ENCODE data around the gene PRKAB1. TPM values are rescaled to one million over a fixed set of nuclear protein-coding genes. Genes with fewer than 3 reads are reported as not detected.

Gene PRKAB1
- total and polyA plus RNA-seq, 9 of the 15 experiments (the other 6 are each of a cell fraction or from before 2014, with no cell fraction given), result 32.6 to 94.2 (median 63.8) TPM

DNA sequence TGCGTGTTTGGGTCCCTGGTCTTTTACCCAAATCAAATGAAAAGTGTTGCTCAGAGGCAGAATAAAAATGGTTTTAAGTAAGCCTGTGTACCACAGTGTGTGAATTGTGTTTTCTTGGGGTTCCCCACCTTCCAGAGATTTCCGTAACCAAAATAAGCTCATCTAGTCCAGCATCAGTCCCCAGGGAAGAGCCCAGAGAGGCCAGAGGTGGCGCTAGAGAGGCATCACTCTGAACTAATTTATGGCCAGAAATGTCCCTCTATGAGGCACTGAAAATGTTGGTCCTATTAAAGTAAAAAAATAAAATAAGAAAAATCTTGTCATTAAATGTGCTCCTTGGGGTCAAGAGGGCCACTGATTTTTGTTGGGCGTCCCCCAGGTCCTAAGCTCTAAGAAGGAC, 24.9 kb upstream of the PRKAB1 start:
- DNase-seq (ENCODE audit: extremely low read depth in 1 of 4, low spot score in 3 of 4), result peak; percentile 29 to 38 (median 35)
- H3K79me2 ChIP-seq (ENCODE audit: control insufficient read depth, insufficient read depth, low read length), result no peaks in the 10 kb centered on the region
- in situ Hi-C loops (cut with MboI) (no loop called here), intact Hi-C loops (cut with micrococcal nuclease) (loop anchor here (10.0 kb wide), 1 partner anchor 528 kb away; no protein-coding TSS in a partner anchor)
- no peak for FAIRE-seq
- POLR2A ChIA-PET, result interaction anchor here (0.6 to 1.5 kb wide), 5 partner anchors 9 to 521 kb away, joined by 3 to 5 read pairs (median 3); no protein-coding TSS in a partner anchor
- ATAC-seq, result peak; percentile 87
- CTCF ChIA-PET (ENCODE audit: low intra/inter-chr PET ratio), result interaction anchor here (0.7 to 0.8 kb wide), 2 partner anchors 16 to 390 kb away, joined by 3 read pairs; no protein-coding TSS in a partner anchor
- no peak overlapping the region for H3K4me3 ChIP-seq
- no TSS peak for BruUV-seq (replicated peaks)
- H3K36me3 ChIP-seq (ENCODE audit: control insufficient read depth, insufficient read depth, low read length), result no peaks in the 10 kb centered on the region
- no peaks in the 10 kb centered on the region for H3K4me1 ChIP-seq (replicated peaks in 1 of 2; ENCODE audit: control insufficient read depth in 2 of 2, insufficient read depth in 2 of 2, low read length in 2 of 2)
- no peak overlapping the region for H3K4me2 ChIP-seq (ENCODE audit: insufficient read depth, low read length)
- H3K27me3 ChIP-seq (ENCODE audit: control insufficient read depth in 2 of 2, insufficient read depth in 2 of 2, low read length in 2 of 2), result peaks cover 13 to 17% of the 10 kb centered on the region in 2 experiments; a peak in 2 of 5 replicates
- no peak overlapping the region for H3K9ac ChIP-seq (ENCODE audit: insufficient read depth in 1 of 2, low read depth in 2 of 2, low read length in 2 of 2)
- no peaks in the 10 kb centered on the region for H4K20me1 ChIP-seq (replicated peaks; ENCODE audit: control insufficient read depth, insufficient read depth, low read length)
- TF ChIP-seq, protein P1, sequence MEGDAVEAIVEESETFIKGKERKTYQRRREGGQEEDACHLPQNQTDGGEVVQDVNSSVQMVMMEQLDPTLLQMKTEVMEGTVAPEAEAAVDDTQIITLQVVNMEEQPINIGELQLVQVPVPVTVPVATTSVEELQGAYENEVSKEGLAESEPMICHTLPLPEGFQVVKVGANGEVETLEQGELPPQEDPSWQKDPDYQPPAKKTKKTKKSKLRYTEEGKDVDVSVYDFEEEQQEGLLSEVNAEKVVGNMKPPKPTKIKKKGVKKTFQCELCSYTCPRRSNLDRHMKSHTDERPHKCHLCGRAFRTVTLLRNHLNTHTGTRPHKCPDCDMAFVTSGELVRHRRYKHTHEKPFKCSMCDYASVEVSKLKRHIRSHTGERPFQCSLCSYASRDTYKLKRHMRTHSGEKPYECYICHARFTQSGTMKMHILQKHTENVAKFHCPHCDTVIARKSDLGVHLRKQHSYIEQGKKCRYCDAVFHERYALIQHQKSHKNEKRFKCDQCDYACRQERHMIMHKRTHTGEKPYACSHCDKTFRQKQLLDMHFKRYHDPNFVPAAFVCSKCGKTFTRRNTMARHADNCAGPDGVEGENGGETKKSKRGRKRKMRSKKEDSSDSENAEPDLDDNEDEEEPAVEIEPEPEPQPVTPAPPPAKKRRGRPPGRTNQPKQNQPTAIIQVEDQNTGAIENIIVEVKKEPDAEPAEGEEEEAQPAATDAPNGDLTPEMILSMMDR (IDR thresholded peaks at IDR 0.05 in 2 of 3, conservative IDR thresholded peaks at IDR 0.05 in 1 of 3; ENCODE audit: insufficient read depth in 2 of 3, low read depth in 1 of 3, low read length in 3 of 3), result peak; percentile 60 to 73 (median 61)
- no peak for TF ChIP-seq BRF1 (IDR thresholded peaks at IDR 0.05; ENCODE audit: borderline replicate concordance, extremely low read depth, insufficient read length)
- WGBS (ENCODE audit: insufficient coverage, low coverage, missing lambda C conversion rate), result 2% methylated on average over 4 of the region's 4 CpGs
- H2AFZ ChIP-seq (ENCODE audit: low read depth, low read length), result no peak overlapping the region
- H3K9me3 ChIP-seq (replicated peaks; ENCODE audit: control insufficient read depth, insufficient read depth, low read depth, low read length), result no peaks in the 10 kb centered on the region
- no peak overlapping the region for H3K27ac ChIP-seq (ENCODE audit: extremely low read depth, low read depth, low read length)
- no peaks in the 10 kb centered on the region for H3K9me1 ChIP-seq (ENCODE audit: control insufficient read depth, insufficient read depth, low read length)

DNA sequence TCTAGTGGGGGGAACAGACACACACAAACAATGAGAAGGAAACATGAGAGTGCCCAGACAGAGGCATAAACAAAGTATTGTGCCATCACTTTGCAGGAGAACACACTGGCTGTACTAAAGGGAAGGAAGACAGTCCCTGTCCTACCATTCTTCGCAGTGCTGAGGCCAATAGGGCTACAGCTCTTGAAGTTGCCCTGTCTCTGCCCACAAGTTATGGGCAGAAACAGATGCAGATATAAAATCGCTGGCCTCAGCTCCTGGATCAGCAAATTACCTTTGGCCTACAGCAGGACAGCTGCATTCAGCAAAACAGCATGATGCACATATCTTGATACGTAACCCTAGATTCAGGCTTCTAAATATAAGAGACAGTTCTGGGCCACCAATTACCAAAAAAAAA, 23.0 kb upstream of the PRKAB1 start:
- no peak for FAIRE-seq
- DNase-seq (ENCODE audit: extremely low read depth in 1 of 4, low spot score in 3 of 4), result no peak
- Histone ChIP-seq H3K4me1 (replicated peaks in 1 of 2; ENCODE audit: control insufficient read depth in 2 of 2, insufficient read depth in 2 of 2, low read length in 2 of 2) (no peaks in the 10 kb centered on the region), H2AFZ (ENCODE audit: low read depth, low read length) (no peak overlapping the region), H3K9me1 (ENCODE audit: control insufficient read depth, insufficient read depth, low read length) (no peaks in the 10 kb centered on the region), H3K9ac (ENCODE audit: insufficient read depth in 1 of 2, low read depth in 2 of 2, low read length in 2 of 2) (no peak overlapping the region), H3K27ac (ENCODE audit: extremely low read depth, low read depth, low read length) (no peak overlapping the region), H3K4me2 (ENCODE audit: insufficient read depth, low read length) (no peak overlapping the region), H3K9me3 (replicated peaks; ENCODE audit: control insufficient read depth, insufficient read depth, low read depth, low read length) (no peaks in the 10 kb centered on the region), H3K4me3 (no peak overlapping the region), H3K79me2 (ENCODE audit: control insufficient read depth, insufficient read depth, low read length) (no peaks in the 10 kb centered on the region), H3K36me3 (ENCODE audit: control insufficient read depth, insufficient read depth, low read length) (no peaks in the 10 kb centered on the region), H3K27me3 (ENCODE audit: control insufficient read depth in 2 of 2, insufficient read depth in 2 of 2, low read length in 2 of 2) (peaks cover 10 to 13% of the 10 kb centered on the region in 2 experiments; a peak in 2 of 5 replicates), H4K20me1 (replicated peaks; ENCODE audit: control insufficient read depth, insufficient read depth, low read length) (no peaks in the 10 kb centered on the region)
- in situ Hi-C loops (cut with MboI), result no loop called here
- 4% methylated on average over 3 of the region's 3 CpGs for WGBS (ENCODE audit: insufficient coverage, low coverage, missing lambda C conversion rate)
- ChIA-PET POLR2A (no interaction called here), CTCF (ENCODE audit: low intra/inter-chr PET ratio) (no interaction called here)
- TF ChIP-seq ASH1L (IDR thresholded peaks at IDR 0.05; ENCODE audit: borderline replicate concordance, low read depth, partially characterized antibody) (no peak), ZNF75A (CRISPR knock-in tag; IDR thresholded peaks at IDR 0.05) (no peak), MYC (IDR thresholded peaks at IDR 0.05; ENCODE audit: low read depth, low read length) (no peak), MYC (CRISPR knock-in tag; IDR thresholded peaks at IDR 0.05; ENCODE audit: borderline replicate concordance, low read depth) (no peak), ZNF717 (CRISPR knock-in tag; IDR thresholded peaks at IDR 0.05) (no peak), ZNF780A (CRISPR knock-in tag; IDR thresholded peaks at IDR 0.05) (no peak), RCOR1 (IDR thresholded peaks at IDR 0.05; ENCODE audit: borderline replicate concordance in 1 of 2, low read depth in 2 of 2, low read length in 2 of 2) (no peak), NR2C1 (IDR thresholded peaks at IDR 0.05) (no peak), NR2C1 (tag; IDR thresholded peaks at IDR 0.05) (no peak), NFIX (CRISPR knock-in tag; IDR thresholded peaks at IDR 0.05; ENCODE audit: low read depth) (no peak), NCOA6 (IDR thresholded peaks at IDR 0.05) (no peak), HDGF (IDR thresholded peaks at IDR 0.05) (no peak), CHD2 (IDR thresholded peaks at IDR 0.05; ENCODE audit: low read depth, low read length) (no peak)
- no TSS peak for BruUV-seq (replicated peaks)
- intact Hi-C loops (cut with micrococcal nuclease), result loop anchor here (10.0 kb wide), 1 partner anchor 530 kb away; no protein-coding TSS in a partner anchor
- ATAC-seq, result no peak

All from K562 (cell line).